ENCODE results near the gene LTBP3. TPM values are rescaled to one million over a fixed set of nuclear protein-coding genes. Genes with fewer than 3 reads are reported as not detected.

Gene LTBP3
- total RNA-seq, 1 donor from 2014 or later, result 257 TPM

DNA sequence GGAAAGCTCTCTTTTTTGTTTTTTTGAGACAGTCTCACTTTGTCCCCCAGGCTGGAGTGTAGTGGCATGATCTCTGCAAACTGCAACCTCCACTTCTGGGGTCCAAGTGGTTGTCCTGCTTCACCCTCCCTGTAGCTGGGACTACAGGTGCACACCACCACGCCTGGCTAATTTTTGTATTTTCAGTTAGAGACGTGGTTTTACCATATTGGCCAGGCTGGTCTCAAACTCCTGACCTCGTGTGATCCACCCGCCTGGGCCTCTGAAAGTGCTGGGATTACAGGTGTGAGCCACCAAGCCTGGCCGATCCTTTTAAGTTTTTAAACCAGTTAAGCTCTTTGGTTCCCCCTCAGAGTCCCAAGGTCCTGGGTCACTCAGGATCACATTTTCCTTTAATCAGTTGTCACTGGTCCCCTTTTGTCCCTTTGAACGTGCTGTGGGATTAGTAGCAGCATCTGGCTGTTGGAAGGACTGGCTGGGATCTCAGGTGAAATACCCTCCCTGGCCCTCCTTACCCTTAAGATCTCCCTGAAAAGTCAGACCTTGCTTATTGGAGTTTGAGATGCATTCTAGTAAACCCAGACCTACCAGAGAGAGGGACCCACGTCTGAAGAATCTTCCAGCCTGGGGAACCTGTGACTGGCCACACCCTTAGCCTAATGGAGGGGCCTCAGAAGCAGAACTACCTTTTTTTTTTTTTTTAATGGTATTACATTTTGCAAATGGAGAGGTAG lies 51.2 kb downstream of the LTBP3 start:
- DNase-seq (ENCODE audit: low spot score), result no peak

DNA sequence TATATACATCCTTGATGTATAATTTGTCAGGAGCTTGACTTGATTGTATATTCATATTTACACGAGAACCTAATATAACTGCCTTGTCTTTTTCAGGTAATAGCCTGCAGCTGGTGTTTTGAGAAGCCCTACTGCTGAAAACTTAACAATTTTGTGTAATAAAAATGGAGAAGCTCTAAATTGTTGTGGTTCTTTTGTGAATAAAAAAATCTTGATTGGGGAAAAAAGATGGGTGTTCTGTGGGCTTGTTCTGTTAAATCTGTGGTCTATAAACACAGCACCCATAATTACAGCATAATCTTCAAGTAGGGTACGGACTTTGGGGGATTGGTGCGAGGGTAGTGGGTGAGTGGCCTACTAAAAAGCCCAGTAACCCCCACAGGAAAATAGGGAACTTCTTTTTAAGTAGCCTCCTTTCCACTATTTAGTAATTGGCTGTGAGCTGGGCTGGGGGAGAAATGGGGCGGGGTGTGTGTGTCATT lies 51.8 kb downstream of the LTBP3 start:
- no peak for DNase-seq (ENCODE audit: low spot score)

DNA sequence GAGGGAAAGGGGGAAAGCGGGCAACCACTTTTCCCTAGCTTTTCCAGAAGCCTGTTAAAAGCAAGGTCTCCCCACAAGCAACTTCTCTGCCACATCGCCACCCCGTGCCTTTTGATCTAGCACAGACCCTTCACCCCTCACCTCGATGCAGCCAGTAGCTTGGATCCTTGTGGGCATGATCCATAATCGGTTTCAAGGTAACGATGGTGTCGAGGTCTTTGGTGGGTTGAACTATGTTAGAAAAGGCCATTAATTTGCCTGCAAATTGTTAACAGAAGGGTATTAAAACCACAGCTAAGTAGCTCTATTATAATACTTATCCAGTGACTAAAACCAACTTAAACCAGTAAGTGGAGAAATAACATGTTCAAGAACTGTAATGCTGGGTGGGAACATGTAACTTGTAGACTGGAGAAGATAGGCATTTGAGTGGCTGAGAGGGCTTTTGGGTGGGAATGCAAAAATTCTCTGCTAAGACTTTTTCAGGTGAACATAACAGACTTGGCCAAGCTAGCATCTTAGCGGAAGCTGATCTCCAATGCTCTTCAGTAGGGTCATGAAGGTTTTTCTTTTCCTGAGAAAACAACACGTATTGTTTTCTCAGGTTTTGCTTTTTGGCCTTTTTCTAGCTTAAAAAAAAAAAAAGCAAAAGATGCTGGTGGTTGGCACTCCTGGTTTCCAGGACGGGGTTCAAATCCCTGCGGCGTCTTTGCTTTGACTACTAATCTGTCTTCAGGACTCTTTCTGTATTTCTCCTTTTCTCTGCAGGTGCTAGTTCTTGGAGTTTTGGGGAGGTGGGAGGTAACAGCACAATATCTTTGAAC lies 52.5 kb downstream of the LTBP3 start:
- no peak for DNase-seq (ENCODE audit: low spot score)

DNA sequence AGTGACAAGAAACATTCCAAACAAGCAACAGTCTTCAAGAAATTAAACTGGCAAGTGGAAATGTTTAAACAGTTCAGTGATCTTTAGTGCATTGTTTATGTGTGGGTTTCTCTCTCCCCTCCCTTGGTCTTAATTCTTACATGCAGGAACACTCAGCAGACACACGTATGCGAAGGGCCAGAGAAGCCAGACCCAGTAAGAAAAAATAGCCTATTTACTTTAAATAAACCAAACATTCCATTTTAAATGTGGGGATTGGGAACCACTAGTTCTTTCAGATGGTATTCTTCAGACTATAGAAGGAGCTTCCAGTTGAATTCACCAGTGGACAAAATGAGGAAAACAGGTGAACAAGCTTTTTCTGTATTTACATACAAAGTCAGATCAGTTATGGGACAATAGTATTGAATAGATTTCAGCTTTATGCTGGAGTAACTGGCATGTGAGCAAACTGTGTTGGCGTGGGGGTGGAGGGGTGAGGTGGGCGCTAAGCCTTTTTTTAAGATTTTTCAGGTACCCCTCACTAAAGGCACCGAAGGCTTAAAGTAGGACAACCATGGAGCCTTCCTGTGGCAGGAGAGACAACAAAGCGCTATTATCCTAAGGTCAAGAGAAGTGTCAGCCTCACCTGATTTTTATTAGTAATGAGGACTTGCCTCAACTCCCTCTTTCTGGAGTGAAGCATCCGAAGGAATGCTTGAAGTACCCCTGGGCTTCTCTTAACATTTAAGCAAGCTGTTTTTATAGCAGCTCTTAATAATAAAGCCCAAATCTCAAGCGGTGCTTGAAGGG lies 53.3 kb downstream of the LTBP3 start:
- DNase-seq (ENCODE audit: low spot score), result no peak

DNA sequence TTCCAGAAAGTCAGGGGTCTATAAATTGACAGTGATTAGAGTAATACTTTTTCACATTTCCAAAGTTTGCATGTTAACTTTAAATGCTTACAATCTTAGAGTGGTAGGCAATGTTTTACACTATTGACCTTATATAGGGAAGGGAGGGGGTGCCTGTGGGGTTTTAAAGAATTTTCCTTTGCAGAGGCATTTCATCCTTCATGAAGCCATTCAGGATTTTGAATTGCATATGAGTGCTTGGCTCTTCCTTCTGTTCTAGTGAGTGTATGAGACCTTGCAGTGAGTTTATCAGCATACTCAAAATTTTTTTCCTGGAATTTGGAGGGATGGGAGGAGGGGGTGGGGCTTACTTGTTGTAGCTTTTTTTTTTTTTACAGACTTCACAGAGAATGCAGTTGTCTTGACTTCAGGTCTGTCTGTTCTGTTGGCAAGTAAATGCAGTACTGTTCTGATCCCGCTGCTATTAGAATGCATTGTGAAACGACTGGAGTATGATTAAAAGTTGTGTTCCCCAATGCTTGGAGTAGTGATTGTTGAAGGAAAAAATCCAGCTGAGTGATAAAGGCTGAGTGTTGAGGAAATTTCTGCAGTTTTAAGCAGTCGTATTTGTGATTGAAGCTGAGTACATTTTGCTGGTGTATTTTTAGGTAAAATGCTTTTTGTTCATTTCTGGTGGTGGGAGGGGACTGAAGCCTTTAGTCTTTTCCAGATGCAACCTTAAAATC lies 54.0 kb downstream of the LTBP3 start:
- DNase-seq (ENCODE audit: low spot score), result no peak

DNA sequence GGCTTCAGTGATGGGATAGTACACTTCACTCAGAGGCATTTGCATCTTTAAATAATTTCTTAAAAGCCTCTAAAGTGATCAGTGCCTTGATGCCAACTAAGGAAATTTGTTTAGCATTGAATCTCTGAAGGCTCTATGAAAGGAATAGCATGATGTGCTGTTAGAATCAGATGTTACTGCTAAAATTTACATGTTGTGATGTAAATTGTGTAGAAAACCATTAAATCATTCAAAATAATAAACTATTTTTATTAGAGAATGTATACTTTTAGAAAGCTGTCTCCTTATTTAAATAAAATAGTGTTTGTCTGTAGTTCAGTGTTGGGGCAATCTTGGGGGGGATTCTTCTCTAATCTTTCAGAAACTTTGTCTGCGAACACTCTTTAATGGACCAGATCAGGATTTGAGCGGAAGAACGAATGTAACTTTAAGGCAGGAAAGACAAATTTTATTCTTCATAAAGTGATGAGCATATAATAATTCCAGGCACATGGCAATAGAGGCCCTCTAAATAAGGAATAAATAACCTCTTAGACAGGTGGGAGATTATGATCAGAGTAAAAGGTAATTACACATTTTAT lies 54.7 kb downstream of the LTBP3 start:
- no peak for DNase-seq (ENCODE audit: low spot score)

DNA sequence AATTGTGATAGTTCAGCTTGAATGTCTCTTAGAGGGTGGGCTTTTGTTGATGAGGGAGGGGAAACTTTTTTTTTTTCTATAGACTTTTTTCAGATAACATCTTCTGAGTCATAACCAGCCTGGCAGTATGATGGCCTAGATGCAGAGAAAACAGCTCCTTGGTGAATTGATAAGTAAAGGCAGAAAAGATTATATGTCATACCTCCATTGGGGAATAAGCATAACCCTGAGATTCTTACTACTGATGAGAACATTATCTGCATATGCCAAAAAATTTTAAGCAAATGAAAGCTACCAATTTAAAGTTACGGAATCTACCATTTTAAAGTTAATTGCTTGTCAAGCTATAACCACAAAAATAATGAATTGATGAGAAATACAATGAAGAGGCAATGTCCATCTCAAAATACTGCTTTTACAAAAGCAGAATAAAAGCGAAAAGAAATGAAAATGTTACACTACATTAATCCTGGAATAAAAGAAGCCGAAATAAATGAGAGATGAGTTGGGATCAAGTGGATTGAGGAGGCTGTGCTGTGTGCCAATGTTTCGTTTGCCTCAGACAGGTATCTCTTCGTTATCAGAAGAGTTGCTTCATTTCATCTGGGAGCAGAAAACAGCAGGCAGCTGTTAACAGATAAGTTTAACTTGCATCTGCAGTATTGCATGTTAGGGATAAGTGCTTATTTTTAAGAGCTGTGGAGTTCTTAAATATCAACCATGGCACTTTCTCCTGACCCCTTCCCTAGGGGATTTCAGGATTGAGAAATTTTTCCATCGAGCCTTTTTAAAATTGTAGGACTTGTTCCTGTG lies 55.4 kb downstream of the LTBP3 start:
- DNase-seq (ENCODE audit: low spot score), result no peak

DNA sequence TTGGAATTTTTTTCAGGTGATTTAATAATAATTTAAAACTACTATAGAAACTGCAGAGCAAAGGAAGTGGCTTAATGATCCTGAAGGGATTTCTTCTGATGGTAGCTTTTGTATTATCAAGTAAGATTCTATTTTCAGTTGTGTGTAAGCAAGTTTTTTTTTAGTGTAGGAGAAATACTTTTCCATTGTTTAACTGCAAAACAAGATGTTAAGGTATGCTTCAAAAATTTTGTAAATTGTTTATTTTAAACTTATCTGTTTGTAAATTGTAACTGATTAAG lies 55.9 kb downstream of the LTBP3 start:
- no peak for DNase-seq (ENCODE audit: low spot score)

DNA sequence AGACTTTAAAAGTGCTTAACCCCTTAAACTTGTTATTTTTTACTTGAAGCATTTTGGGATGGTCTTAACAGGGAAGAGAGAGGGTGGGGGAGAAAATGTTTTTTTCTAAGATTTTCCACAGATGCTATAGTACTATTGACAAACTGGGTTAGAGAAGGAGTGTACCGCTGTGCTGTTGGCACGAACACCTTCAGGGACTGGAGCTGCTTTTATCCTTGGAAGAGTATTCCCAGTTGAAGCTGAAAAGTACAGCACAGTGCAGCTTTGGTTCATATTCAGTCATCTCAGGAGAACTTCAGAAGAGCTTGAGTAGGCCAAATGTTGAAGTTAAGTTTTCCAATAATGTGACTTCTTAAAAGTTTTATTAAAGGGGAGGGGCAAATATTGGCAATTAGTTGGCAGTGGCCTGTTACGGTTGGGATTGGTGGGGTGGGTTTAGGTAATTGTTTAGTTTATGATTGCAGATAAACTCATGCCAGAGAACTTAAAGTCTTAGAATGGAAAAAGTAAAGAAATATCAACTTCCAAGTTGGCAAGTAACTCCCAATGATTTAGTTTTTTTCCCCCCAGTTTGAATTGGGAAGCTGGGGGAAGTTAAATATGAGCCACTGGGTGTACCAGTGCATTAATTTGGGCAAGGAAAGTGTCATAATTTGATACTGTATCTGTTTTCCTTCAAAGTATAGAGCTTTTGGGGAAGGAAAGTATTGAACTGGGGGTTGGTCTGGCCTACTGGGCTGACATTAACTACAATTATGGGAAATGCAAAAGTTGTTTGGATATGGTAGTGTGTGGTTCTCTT lies 56.5 kb downstream of the LTBP3 start:
- no peak for DNase-seq (ENCODE audit: low spot score)

DNA sequence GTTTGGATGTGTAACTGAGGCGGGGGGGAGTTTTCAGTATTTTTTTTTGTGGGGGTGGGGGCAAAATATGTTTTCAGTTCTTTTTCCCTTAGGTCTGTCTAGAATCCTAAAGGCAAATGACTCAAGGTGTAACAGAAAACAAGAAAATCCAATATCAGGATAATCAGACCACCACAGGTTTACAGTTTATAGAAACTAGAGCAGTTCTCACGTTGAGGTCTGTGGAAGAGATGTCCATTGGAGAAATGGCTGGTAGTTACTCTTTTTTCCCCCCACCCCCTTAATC lies 57.0 kb downstream of the LTBP3 start:
- no peak for DNase-seq (ENCODE audit: low spot score)

DNA sequence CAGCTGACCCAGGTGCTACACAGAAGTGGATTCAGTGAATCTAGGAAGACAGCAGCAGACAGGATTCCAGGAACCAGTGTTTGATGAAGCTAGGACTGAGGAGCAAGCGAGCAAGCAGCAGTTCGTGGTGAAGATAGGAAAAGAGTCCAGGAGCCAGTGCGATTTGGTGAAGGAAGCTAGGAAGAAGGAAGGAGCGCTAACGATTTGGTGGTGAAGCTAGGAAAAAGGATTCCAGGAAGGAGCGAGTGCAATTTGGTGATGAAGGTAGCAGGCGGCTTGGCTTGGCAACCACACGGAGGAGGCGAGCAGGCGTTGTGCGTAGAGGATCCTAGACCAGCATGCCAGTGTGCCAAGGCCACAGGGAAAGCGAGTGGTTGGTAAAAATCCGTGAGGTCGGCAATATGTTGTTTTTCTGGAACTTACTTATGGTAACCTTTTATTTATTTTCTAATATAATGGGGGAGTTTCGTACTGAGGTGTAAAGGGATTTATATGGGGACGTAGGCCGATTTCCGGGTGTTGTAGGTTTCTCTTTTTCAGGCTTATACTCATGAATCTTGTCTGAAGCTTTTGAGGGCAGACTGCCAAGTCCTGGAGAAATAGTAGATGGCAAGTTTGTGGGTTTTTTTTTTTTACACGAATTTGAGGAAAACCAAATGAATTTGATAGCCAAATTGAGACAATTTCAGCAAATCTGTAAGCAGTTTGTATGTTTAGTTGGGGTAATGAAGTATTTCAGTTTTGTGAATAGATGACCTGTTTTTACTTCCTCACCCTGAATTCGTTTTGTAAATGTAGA lies 57.6 kb downstream of the LTBP3 start:
- no peak for DNase-seq (ENCODE audit: low spot score)

DNA sequence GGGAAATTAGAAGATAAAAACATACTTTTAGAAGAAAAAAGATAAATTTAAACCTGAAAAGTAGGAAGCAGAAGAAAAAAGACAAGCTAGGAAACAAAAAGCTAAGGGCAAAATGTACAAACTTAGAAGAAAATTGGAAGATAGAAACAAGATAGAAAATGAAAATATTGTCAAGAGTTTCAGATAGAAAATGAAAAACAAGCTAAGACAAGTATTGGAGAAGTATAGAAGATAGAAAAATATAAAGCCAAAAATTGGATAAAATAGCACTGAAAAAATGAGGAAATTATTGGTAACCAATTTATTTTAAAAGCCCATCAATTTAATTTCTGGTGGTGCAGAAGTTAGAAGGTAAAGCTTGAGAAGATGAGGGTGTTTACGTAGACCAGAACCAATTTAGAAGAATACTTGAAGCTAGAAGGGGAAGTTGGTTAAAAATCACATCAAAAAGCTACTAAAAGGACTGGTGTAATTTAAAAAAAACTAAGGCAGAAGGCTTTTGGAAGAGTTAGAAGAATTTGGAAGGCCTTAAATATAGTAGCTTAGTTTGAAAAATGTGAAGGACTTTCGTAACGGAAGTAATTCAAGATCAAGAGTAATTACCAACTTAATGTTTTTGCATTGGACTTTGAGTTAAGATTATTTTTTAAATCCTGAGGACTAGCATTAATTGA lies 58.3 kb downstream of the LTBP3 start:
- no peak for DNase-seq (ENCODE audit: low spot score)

DNA sequence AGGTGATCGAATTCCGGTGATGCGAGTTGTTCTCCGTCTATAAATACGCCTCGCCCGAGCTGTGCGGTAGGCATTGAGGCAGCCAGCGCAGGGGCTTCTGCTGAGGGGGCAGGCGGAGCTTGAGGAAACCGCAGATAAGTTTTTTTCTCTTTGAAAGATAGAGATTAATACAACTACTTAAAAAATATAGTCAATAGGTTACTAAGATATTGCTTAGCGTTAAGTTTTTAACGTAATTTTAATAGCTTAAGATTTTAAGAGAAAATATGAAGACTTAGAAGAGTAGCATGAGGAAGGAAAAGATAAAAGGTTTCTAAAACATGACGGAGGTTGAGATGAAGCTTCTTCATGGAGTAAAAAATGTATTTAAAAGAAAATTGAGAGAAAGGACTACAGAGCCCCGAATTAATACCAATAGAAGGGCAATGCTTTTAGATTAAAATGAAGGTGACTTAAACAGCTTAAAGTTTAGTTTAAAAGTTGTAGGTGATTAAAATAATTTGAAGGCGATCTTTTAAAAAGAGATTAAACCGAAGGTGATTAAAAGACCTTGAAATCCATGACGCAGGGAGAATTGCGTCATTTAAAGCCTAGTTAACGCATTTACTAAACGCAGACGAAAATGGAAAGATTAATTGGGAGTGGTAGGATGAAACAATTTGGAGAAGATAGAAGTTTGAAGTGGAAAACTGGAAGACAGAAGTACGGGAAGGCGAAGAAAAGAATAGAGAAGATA lies 59.0 kb downstream of the LTBP3 start, which contains the start of gene MALAT1:
TSS of gene MALAT1 (plus strand) at position 69 of the 736 bp plus-strand sequence.
- DNase-seq (ENCODE audit: low spot score), result peak; percentile 95

DNA sequence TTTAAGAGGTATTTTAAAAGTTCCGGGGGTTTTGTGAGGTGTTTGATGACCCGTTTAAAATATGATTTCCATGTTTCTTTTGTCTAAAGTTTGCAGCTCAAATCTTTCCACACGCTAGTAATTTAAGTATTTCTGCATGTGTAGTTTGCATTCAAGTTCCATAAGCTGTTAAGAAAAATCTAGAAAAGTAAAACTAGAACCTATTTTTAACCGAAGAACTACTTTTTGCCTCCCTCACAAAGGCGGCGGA lies 59.5 kb downstream of the LTBP3 start:
- no peak for DNase-seq (ENCODE audit: low spot score)

DNA sequence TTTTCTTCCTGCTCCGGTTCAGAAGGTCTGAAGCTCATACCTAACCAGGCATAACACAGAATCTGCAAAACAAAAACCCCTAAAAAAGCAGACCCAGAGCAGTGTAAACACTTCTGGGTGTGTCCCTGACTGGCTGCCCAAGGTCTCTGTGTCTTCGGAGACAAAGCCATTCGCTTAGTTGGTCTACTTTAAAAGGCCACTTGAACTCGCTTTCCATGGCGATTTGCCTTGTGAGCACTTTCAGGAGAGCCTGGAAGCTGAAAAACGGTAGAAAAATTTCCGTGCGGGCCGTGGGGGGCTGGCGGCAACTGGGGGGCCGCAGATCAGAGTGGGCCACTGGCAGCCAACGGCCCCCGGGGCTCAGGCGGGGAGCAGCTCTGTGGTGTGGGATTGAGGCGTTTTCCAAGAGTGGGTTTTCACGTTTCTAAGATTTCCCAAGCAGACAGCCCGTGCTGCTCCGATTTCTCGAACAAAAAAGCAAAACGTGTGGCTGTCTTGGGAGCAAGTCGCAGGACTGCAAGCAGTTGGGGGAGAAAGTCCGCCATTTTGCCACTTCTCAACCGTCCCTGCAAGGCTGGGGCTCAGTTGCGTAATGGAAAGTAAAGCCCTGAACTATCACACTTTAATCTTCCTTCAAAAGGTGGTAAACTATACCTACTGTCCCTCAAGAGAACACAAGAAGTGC lies 60.0 kb downstream of the LTBP3 start:
- DNase-seq (ENCODE audit: low spot score), result no peak

DNA sequence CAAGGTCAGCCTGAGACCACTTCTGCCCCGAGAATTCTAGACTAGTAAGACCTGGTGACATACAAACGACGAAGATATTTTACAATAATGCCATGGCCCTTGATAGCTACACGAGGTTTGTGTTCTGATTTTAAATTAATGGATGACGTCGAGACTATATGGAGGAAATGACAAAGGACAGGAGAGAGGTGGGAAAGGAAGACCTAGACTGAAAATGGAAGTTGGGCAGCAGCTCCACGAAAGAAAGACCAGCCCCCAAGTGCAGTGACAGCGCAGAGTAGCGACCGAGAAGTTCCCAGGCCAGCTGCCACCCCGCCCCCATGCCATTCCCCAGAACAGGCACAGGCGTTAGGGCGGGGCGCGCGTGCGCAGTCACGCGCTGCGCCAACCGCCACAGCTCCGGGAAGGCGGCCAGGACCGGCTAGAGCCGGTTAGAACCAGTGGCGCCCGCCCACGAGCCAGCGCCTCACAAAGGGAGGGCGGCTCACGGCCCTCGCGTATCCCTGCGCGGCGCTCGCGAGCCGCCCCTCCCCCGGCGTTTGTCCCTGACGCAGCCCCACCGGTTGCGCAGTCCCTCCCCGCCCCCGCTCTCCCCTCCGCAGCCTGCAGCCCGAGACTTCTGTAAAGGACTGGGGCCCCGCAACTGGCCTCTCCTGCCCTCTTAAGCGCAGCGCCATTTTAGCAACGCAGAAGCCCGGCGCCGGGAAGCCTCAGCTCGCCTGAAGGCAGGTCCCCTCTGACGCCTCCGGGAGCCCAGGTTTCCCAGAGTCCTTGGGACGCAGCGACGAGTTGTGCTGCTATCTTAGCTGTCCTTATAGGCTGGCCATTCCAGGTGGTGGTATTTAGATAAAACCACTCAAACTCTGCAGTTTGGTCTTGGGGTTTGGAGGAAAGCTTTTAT lies 60.8 kb downstream of the LTBP3 start:
- peak; percentile 98 for DNase-seq (ENCODE audit: low spot score)
